Smooth muscle cell of the brain vasculature (primary cell): ENCODE data around the gene ZNF346.

Experiments
- DNase-seq: peaks from one replicate; pipeline ENCODE4 v3.0.0-alpha.2; 2012; ENCODE audit warnings: low read depth, low spot score

ZNF346 gene

DNA sequence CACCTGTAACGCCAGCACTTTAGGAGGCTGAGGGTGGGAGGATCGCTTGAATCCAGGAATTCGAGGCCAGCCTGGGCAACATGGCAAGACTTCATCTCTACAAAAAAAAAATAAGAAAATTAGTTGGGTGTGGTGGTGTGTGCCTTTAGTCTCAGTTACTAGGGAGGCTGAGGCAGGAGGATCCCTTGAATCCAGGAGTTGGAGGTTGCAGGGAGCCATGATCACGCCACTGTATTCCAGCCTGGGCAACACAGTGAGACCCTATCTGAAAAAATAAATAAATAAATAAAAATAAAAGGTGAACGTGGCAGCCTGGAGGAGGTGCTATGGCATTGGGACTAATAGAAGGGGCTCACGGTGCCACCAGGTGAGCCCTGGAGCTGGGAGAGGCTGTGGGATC lies 71.3 kb downstream of the ZNF346 start:
- DNase-seq, result no peak

DNA sequence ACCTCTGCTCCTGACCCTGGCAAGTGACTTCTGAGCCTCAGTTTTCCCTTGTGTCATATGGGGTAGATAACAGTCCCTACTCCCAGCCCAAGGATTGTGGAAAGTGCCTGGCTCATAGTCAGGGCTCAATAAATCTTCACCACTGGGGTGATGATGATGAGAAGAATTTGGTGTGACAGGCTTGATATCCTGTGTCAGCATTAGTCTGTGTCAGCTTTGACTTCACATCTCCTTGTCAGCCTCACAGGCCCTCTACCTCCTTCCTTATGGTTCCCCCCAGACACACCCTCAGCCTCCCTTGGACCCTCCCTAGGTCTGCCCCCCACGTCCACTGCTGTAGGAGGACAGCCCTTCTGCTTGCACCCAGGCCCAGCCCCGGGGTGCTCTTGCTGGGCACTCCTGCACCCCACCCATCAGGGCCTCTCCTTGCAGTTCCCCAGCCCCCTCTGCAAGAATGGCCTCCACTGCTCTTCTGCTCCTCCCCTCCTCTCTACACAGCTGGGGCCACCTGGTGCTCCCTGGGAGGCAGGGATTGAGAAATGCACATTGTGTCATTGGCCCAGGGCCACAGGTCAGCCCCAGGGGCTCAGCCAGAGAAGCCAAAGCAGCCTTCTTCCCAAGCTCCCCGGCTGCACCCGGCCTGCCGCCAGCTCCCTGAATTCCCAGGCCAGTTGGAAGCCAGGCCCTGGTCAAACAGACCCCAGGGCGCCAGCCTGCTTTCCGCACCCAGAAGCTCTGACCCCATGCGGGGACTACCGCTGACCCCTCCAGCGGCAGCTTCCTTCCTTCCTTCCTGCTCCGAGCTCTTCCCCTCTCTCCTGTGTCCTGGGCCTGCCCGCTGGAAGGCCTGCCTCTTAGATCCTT lies 72.0 kb downstream of the ZNF346 start:
- peak; percentile 53 for DNase-seq

DNA sequence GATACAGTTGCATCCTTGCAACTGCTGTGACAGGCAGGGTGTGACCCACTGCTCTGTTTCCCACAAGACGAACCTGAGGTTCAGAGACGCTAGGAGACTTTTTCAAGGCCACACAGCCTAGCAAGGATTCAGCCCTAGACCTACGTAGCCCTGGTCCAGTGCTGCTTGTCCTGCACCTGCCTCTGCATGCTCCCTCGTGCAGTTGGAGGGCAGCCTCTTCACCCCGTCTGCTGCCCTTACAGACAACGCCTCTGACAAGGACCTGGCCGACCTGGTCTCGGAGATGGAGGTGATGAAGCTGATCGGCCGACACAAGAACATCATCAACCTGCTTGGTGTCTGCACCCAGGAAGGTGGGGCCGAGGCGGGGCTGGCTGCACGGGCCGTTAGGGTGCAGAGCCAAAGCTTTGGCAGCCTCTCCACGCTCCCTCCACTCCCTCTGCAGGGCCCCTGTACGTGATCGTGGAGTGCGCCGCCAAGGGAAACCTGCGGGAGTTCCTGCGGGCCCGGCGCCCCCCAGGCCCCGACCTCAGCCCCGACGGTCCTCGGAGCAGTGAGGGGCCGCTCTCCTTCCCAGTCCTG lies 72.7 kb downstream of the ZNF346 start:
- no peak for DNase-seq

DNA sequence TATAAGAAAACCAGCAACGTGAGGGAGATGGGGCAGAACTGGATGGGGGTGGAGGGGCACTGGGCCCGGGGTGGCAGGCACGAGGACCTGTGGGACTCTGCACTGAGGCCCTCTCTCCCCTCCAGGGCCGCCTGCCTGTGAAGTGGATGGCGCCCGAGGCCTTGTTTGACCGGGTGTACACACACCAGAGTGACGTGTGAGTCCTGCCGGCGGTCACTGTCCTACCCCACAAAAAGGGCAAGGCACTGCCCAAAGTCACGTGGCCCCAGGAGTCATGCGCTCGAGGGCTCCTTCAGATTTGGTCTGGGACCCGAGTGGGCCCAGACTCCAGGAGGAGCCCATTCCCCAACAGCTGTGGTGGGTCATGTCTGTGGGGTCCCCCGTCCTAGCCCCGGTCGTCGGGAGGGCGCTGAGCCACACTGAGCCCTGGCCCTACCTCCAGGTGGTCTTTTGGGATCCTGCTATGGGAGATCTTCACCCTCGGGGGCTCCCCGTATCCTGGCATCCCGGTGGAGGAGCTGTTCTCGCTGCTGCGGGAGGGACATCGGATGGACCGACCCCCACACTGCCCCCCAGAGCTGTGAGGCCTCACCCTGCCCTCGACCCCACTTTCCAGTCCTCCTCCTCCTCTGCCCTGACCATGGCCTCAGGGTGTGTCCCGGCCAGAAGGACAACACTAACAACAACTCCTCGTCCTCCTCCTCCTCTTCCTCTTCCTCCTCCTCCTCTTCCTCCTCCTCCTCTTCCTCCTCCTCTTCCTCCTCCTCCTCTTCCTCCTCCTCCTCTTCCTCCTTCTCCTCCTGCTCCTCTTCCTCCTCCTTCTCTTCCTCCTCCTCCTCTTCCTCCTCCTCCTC lies 73.9 kb downstream of the ZNF346 start:
- no peak for DNase-seq

DNA sequence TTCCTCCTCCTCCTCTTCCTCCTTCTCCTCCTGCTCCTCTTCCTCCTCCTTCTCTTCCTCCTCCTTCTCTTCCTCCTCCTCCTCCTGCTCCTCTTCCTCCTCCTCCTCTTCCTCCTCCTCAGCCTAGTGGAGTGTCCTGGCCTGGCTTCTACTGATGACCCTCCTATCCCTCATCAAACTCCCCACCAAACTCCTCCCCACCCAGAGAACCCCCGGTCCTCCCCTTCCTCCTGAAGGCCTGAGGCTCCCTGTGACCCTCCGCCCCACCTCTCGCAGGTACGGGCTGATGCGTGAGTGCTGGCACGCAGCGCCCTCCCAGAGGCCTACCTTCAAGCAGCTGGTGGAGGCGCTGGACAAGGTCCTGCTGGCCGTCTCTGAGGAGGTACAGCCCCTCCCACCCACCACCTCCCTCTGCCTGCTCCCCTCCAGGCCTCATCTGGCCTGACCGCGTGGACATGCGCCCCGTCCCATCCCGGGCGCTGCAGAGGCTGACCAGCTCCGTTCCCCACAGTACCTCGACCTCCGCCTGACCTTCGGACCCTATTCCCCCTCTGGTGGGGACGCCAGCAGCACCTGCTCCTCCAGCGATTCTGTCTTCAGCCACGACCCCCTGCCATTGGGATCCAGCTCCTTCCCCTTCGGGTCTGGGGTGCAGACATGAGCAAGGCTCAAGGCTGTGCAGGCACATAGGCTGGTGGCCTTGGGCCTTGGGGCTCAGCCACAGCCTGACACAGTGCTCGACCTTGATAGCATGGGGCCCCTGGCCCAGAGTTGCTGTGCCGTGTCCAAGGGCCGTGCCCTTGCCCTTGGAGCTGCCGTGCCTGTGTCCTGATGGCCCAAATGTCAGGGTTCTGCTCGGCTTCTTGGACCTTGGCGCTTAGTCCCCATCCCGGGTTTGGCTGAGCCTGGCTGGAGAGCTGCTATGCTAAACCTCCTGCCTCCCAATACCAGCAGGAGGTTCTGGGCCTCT lies 74.8 kb downstream of the ZNF346 start:
- no peak for DNase-seq

DNA sequence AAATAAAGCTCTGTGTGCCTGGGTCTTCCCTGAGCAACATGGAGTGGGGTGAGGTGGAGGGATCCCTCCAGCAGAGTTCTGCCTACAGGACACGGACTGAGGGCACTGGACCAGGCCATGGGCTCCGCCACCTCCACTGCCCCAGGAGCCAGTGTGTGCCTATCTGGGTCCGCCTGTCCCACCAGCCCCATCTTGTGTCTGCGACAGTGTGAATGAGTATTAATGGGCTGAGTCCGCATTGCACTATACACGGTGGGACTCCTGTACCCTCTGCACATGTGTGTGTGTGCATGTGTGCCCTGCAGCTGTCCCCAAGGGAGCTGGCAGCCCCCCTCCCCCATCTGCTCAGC lies 75.6 kb downstream of the ZNF346 start:
- DNase-seq, result no peak

DNA sequence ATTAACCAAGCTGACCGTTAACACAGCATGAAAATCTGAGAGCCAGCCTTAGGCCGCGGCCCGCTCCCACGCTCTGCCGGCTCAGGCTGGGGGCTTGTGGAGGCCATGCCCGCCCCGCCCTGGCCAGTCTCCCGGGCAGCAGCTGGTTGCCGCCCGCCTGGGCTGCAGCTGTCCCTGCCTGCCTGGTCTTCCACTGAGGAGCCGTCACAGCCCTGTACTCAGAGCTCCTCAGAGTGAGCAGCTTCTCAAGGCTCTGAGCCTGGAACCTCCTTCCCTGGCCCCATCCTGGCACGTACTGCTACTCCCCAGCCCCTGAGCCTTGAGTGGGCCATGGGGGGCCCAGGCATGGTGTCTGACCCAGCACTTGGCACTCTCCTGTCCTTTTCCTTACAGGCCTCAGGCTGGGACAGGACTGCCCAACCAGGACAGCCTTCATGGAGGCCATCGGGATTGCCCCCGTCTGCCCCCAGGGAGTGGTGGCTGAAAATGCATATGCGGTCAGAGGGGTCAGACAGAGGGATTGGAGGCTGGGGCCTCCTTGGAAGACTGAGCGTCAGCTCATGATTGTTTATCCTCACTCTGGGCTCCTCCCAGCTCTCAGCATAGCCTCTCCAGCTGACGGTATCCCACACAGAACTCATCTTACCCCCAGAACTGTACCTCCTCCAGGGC lies 76.1 kb downstream of the ZNF346 start:
- DNase-seq, result no peak

DNA sequence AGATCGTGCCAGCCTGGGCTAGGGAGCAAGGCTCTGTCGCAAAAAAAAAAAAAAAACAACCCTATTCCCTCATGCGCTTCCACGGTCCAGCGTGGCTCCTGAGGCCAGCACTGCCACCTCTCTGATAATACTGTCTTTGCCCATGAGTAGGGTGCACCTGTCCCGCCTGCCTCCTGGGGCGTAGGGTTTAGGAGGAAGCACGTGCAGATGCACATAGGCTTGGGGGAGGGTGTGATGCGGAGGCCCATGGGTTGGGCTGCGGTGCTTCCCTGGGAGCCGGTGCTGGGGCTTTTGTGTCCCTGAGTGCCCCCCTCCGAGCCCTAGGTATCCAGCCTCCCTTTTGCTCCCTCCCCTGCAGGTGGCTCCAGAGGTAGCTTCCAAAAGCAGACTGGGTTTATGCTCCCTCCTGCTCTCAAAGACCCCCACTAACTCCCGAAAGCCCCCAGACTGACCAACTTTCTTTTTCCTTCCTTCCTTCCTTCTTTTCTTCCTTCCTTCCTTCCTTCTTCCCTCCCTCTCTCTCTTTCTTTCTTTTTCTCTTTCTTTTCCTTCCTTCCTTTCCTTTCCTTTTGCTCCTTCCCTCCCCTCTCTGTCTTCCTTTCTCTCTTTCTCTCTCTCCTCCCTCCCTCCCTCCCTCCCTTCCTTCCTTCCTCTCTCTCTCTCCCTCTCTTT lies 77.1 kb downstream of the ZNF346 start:
- DNase-seq, result no peak

DNA sequence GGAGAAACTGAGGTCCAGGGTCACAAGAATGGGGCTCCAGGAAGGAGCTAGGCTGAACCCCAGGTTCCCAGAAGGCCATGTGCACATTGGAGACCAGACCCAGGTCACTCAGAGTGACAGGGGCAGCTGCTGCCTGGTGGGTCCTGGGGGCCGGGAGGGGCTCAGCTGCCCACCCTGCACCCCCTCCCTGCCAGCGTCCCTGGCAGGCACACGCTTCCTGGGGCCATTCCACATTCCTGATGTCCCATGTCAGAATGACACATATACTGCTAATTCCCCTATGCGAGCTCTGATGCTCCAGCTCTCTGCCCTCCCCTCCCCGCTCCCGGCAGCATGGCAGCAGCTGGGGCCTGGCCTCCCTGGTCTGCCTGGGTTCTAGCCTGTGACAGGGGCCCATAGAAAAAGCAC lies 78.2 kb downstream of the ZNF346 start:
- no peak for DNase-seq

DNA sequence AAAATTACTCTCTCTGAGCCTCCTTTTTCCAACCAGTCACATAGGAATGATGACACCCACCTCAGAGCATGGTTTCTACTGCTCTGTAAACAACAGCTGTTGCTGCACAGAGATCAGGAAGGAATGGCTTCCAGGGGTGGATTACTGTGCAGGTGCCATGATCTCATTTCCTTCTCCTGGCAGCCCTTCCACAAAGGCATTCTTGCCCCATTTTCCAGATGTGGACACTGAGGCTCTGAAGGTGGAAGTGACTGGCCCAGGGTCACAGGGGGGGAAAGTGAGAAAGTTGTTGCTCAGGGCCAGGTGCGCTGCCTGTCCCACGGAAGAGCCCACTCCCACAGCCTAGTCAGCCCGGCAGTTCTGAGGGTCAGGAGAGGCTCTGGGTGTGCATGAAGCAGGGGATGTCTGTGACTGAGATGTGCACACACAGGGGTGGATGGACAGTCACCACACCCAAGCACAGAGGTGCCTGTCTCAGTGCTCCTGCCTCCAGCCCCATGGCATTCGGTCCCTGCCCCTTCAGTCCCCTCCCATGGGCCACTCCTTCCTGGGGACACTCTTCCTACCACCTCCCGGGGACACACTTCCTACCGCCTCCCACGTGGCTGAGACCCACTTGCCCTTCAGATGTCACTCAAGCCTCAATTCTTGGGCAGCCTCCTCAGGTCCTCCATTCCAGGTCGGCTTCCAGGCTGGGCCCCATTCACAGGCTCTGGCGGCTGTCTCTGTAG lies 81.2 kb downstream of the ZNF346 start:
- no peak for DNase-seq

DNA sequence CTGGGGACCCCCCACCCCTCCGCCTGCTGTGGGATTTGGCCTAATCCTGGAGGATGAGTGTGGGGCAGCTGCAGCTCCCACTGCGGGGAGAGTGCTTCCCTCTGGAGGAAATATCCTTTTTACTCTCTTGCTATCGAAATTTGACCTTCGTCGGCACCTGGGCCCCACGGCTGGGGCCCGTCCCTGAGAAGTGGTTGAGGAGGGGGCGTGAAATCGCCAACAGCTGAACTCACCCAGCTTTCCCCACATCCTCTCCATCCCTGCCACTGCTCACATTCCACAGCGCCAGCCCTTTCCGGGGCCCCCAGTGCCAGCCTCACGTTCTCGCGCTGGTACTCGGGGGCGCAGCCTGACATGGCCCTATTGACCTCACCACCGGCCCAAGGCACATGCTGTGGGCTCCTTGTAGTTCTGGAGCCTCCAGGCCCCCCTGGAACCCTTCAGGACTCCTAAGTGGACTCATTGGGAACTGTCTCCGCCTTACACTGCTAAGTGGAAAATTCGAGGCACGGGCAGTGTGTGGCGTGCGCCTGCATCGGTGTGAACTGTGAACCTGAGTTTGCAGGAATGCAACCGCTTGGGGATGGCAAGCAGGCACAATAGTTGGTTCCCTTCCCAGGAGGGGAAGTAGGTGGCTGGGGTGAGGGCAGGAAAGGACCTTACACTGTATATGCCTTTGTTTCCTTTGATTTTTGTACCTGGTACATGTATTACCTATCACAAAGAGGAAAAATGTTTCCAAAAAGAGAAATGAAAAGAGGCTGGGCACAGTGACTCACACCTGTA lies 83.4 kb downstream of the ZNF346 start:
- DNase-seq, result no peak

DNA sequence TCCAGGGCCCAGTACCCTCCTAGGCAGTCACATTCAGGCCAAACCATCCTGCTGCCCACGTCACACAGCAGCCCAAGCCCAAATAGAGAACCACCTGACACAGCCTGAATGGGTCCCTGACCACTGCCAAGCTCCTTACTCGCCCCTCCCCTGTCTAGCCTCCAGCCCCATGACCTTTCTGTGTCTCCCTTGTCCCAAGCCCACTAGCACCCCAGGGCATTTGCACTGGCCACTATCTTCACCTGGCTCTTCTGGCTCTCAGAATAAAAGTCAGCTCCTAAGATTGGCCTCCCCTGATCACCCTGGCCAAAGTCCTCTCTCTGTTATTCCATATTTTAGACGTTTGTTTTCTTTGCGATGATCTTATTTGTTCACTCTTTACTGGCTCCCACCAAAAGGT lies 84.7 kb downstream of the ZNF346 start:
- no peak for DNase-seq

DNA sequence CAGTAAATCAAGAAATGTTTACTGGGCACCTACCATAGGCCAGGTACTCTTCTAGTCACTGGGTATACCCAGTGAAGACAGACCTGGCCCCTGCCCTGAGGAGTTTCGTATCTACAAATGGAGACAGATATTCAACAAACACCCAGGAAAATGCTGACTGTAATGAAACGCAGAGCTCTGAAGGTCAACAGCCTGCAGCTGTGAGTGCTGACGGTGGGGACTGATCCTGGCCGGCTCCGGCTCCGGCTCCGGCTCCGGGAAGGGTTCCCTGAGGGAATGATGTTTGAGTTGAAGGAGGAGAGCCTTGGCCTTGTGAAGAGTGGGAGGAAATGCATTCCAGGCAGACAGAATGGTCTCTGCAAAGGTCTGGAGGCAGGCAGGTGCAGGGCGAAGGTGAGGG lies 87.3 kb downstream of the ZNF346 start:
- DNase-seq, result no peak

DNA sequence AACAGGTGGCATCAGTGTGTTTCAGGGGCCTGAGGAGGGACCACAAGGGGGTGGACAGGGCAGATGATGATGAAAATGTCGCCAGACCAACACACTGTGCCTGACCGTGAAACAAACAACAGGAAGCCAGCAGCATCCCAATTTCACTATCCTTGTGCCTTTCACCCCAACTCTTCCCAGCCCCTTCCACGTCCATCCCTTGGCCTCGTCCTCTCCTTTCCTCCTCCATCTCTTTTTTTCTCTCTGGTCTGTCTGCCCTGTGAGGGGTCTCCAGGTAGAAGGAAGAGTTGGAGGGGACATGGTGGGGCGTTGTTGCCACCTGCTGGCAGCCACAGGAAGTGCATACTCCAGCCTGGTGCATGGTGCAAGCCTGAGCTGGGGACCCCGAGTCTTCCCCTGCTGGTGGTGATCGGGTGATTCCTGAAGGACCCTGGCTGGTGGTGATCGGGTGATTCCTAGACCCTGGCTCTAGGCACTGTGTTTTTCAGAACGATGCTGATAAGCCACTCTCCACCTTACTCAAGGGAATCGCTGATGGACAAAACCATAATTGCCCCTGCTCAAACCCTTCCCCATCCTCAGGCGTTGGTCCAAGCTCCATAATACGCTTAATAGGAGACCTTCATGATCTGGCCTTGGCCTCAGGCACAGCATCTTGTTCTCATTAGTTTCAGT lies 89.4 kb downstream of the ZNF346 start:
- no peak for DNase-seq

DNA sequence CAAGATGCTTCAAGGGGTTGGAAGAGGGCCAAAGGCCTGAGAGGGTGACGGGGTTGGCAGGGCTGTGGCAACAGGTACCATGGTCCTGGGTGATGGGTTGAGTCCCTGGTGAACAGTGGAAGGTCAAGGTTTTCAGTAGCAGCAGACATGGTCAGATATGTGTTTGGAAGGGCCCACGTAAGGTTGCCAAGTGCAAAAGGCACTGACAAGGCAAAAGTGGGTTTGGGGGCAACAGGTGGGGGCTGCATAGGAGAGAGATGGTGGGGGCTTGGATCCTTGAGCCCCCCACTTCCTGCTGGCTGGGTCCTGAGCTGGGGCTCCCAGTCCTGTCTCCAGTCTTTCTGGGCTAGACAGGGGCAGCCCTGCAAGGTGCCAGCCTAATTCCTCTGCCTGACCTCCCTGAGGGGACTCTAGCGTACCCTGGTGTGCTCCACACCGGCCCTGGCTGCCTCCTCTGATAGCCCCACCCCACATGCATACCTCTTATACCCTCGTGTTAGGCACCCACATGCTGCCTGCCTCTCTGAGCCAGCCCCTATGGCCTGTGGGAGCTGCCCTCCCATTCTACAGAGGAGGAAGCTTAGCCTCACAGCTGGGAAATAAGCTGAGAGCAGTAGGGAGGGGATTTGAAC lies 90.2 kb downstream of the ZNF346 start:
- no peak for DNase-seq

DNA sequence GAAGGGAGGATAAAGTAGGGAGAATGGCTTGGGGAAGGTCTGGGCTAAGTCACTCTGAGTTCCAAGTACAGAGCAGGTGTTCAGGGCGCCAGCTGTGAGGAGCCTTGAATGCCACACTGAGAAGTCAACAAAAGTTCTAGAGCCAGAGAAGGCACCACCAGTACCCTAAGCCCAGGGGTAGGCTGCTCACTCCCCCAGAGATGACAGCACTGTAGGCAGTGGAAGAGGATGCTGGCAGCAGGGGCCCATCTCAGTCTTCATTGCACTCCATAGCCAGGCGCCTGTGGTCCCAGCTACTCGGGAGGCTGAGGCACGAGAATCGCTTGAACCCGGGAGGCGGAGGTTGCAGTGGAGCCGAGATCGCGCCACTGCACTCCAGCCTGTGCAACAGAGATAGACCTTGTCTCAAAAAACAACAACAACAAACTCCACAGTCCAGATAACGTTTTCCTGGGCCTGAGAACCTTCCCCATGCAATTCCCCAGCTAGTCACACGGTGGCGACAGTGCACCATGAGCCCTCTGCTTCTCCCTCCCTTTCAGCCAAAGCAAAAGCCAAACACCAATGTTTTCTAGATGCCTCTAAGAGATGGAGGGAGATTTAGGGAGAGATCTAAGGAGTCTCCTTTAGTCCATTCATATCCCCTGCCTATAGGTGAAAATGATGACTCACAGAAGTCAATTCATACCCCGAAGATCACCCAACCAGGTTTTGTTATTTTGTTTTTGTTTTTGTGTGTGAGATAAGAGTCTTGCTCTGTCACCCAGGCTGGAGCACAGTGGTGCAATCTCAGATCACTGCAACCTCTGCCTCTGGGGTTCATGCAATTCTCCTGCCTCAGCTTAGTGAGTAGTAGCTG lies 91.3 kb downstream of the ZNF346 start:
- DNase-seq, result no peak
